Fibroblast of lung (primary cell): ENCODE results near the gene AMOTL2.

Experiments
- CTCF ChIP-seq, 2 donors: IDR thresholded peaks in 1 of 2; conservative IDR thresholded peaks in 1 of 2; 1 replicate in 1 of 2; 2 replicates in 1 of 2; pipeline ENCODE4 v1.5.1; 2011 to 2012; ENCODE audit warnings: low read length in 2 of 2, control low read depth in 1 of 2, inconsistent platforms in 1 of 2, low read depth in 1 of 2, mild to moderate bottlenecking in 1 of 2
- EZH2 ChIP-seq: IDR thresholded peaks from 2 replicates; pipeline ENCODE4 v1.5.1; 2012; ENCODE audit warnings: low read length, control low read depth, mild to moderate bottlenecking; ENCODE audit errors: missing control alignments

GRCh38 chr3:134320749-134321148, 53.5 kb downstream of the AMOTL2 start:
- no peak for TF ChIP-seq CTCF (conservative IDR thresholded peaks at IDR 0.05 in 1 of 2, IDR thresholded peaks at IDR 0.05 in 1 of 2; ENCODE audit: low read depth in 1 of 2, low read length in 2 of 2)
- no peak for TF ChIP-seq EZH2
